HG03439 (cell line): ENCODE data around the gene KCNMB4.
"Not testable (repeated sequence)": the region's sequence is repeated elsewhere in the genome, so short reads cannot be mapped to it uniquely, and the experiment has no call there.

Experiments used
- ATAC-seq: cut with Tn5 transposase; IDR thresholded peaks from one replicate; pipeline ENCODE4 v1.9.1; 2021; ENCODE audit warnings: mild to moderate bottlenecking, moderate library complexity; ENCODE audit not compliant: unreplicated experiment

The KCNMB4 gene

GRCh38 chr12:70367258-70368141 is 1.4 kb downstream of the KCNMB4 start:
- no peak for ATAC-seq

GRCh38 chr12:70372881-70373280 is 6.8 kb downstream of the KCNMB4 start:
- no peak for ATAC-seq

GRCh38 chr12:70379846-70380245 is 13.8 kb downstream of the KCNMB4 start:
- ATAC-seq: no peak

GRCh38 chr12:70383484-70383883 is 17.4 kb downstream of the KCNMB4 start:
- no peak for ATAC-seq

- ATAC-seq: no peak
Observed at GRCh38 chr12:70383886-70384285, 17.8 kb downstream of the KCNMB4 start.

- ATAC-seq: no peak
Observed at GRCh38 chr12:70386771-70387170, 20.7 kb downstream of the KCNMB4 start.

- ATAC-seq: no peak
Observed at GRCh38 chr12:70389678-70390077, 23.6 kb downstream of the KCNMB4 start.

- not testable (repeated sequence) for ATAC-seq
Observed at GRCh38 chr12:70392631-70393030, 26.5 kb downstream of the KCNMB4 start.

- ATAC-seq: no peak
Observed at GRCh38 chr12:70393787-70394499, 27.9 kb downstream of the KCNMB4 start.

GRCh38 chr12:70398002-70398401 is 31.9 kb downstream of the KCNMB4 start:
- no peak for ATAC-seq

- ATAC-seq: no peak
Observed at GRCh38 chr12:70398862-70399261, 32.8 kb downstream of the KCNMB4 start.

- ATAC-seq: no peak
Observed at GRCh38 chr12:70399311-70399710, 33.2 kb downstream of the KCNMB4 start.

- no peak for ATAC-seq
Observed at GRCh38 chr12:70400124-70400523, 34.0 kb downstream of the KCNMB4 start.

GRCh38 chr12:70402597-70402996 is 36.5 kb downstream of the KCNMB4 start:
- no peak for ATAC-seq

GRCh38 chr12:70403826-70404225 is 37.7 kb downstream of the KCNMB4 start:
- no peak for ATAC-seq

GRCh38 chr12:70408004-70408790 is 42.1 kb downstream of the KCNMB4 start:
- ATAC-seq: no peak

- no peak for ATAC-seq
Observed at GRCh38 chr12:70415987-70416386, 49.9 kb downstream of the KCNMB4 start.

GRCh38 chr12:70417121-70417520 is 51.0 kb downstream of the KCNMB4 start:
- ATAC-seq: no peak

- ATAC-seq: no peak
Observed at GRCh38 chr12:70418101-70418500, 52.0 kb downstream of the KCNMB4 start.

GRCh38 chr12:70422631-70423030 is 56.5 kb downstream of the KCNMB4 start:
- no peak for ATAC-seq

GRCh38 chr12:70426620-70427019 is 60.5 kb downstream of the KCNMB4 start:
- ATAC-seq: no peak
